ENCODE results near the gene PACS1.

The PACS1 gene

GRCh38 chr11:66044757-66045156, 25.3 kb upstream of the PACS1 start:
- 0 out of 2 replicates have a peak, but pooled peaks have one; percentile 59 for TF ChIP-seq CTCF (conservative IDR thresholded peaks at IDR 0.05)
- TF ChIP-seq ZFX (IDR thresholded peaks at IDR 0.05) = no peak
- H3K27ac ChIP-seq = no peak overlapping the region

- no peak overlapping the region for H3K27ac ChIP-seq
- peak; percentile 98 for TF ChIP-seq CTCF (conservative IDR thresholded peaks at IDR 0.05)
- no peak for TF ChIP-seq ZFX (IDR thresholded peaks at IDR 0.05)
Measured at GRCh38 chr11:66045177-66045639, 24.9 kb upstream of the PACS1 start.

- TF ChIP-seq ZFX (IDR thresholded peaks at IDR 0.05) (no peak), CTCF (conservative IDR thresholded peaks at IDR 0.05) (no peak)
- no peak overlapping the region for H3K27ac ChIP-seq
Measured at GRCh38 chr11:66046901-66047300, 23.2 kb upstream of the PACS1 start.

- TF ChIP-seq CTCF (conservative IDR thresholded peaks at IDR 0.05) = no peak
- no peak for TF ChIP-seq ZFX (IDR thresholded peaks at IDR 0.05)
- H3K27ac ChIP-seq = no peak overlapping the region
Measured at GRCh38 chr11:66047541-66048365, 22.3 kb upstream of the PACS1 start.

- TF ChIP-seq ZFX (IDR thresholded peaks at IDR 0.05) = no peak
- no peak for TF ChIP-seq CTCF (conservative IDR thresholded peaks at IDR 0.05)
- no peak within 1 kb of the TSS for H3K27ac ChIP-seq
Measured at GRCh38 chr11:66048547-66049323, 21.3 kb upstream of the PACS1 start, which contains the start of gene GAL3ST3. Gene GAL3ST3, minus strand, starts transcription at chr11:66049161. Its CDS starts 3,746 bp downstream, at chr11:66045415.

- TF ChIP-seq ZFX (IDR thresholded peaks at IDR 0.05) (no peak), CTCF (conservative IDR thresholded peaks at IDR 0.05) (no peak)
- peak overlapping the region; percentile 81 for H3K27ac ChIP-seq
Measured at GRCh38 chr11:66050581-66051231, 19.4 kb upstream of the PACS1 start.
